ENCODE measurements around the gene PM20D2. TPM values are rescaled to one million over a fixed set of nuclear protein-coding genes. Genes with fewer than 3 reads are reported as not detected.

PM20D2 gene
- total and polyA plus RNA-seq, 2 of the 13 experiments (the other 11 are each of a cell fraction or from before 2014, with no cell fraction given), result 13.3 to 26.3 TPM

DNA sequence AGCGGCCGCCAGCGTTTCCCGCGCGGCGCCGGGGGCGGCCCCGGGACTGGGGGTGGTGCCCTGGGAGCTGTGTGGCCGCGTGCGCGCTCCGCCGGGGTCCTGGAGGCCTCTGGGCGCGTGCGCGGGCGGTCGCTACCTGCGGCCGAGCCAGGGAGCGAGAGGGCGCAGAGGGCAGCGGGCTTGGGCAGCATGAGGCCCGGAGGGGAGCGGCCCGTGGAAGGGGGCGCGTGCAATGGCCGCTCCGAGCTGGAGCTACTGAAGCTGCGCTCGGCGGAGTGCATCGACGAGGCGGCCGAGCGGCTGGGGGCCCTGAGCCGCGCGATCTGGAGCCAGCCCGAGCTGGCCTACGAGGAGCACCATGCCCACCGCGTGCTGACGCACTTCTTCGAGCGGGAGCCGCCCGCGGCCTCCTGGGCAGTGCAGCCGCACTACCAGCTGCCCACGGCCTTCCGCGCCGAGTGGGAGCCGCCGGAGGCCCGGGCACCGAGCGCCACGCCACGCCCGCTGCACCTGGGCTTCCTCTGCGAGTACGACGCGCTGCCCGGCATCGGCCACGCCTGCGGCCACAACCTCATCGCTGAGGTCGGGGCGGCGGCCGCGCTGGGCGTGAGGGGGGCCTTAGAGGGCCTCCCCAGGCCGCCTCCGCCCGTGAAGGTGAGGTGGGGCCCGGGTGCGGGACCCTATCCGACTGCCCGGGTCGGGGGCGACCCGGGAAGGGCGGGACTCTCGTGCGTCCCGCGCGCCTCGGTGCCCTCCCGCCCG is at the start of gene PM20D2 (continued):
- TF ChIP-seq, protein P1, sequence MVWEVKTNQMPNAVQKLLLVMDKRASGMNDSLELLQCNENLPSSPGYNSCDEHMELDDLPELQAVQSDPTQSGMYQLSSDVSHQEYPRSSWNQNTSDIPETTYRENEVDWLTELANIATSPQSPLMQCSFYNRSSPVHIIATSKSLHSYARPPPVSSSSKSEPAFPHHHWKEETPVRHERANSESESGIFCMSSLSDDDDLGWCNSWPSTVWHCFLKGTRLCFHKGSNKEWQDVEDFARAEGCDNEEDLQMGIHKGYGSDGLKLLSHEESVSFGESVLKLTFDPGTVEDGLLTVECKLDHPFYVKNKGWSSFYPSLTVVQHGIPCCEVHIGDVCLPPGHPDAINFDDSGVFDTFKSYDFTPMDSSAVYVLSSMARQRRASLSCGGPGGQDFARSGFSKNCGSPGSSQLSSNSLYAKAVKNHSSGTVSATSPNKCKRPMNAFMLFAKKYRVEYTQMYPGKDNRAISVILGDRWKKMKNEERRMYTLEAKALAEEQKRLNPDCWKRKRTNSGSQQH (CRISPR knock-in tag; IDR thresholded peaks at IDR 0.05; ENCODE audit: low read depth), result no peak
- no peak for TF ChIP-seq DPF2 (CRISPR knock-in tag; IDR thresholded peaks at IDR 0.05; ENCODE audit: borderline replicate concordance, low read depth)
- peak; percentile 71; the same call in 1 of the 2 replicates for TF ChIP-seq ZNF354B (CRISPR knock-in tag; IDR thresholded peaks at IDR 0.05)
- TF ChIP-seq, protein P2, sequence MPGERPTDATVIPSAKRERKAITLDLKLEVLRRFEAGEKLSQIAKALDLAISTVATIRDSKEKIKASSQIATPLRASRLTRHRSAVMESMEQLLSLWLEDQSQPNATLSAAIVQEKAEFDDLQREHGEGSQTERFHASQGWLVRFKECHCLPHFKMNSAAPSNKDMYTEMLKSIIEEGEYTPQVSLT (CRISPR knock-in tag; IDR thresholded peaks at IDR 0.05; ENCODE audit: borderline replicate concordance, low read depth), result no peak
- TF ChIP-seq, protein P3, sequence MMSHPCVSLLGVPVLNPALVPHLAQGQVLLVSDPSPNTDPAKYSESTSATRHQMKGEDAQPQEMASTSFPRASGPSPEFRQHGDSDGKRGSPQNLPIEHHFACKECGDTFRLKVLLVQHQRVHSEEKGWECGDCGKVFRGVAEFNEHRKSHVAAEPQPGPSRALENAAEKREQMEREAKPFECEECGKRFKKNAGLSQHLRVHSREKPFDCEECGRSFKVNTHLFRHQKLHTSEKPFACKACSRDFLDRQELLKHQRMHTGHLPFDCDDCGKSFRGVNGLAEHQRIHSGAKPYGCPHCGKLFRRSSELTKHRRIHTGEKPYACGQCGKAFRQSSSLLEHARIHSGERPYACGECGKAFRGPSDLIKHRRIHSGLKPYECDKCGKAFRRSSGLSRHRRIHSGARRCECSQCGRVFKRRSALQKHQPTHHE (CRISPR knock-in tag; IDR thresholded peaks at IDR 0.05; ENCODE audit: borderline replicate concordance), result peak; percentile 53; the same call in 1 of the 2 replicates
- no peak for TF ChIP-seq ZNF136 (CRISPR knock-in tag; IDR thresholded peaks at IDR 0.05; ENCODE audit: low read depth)
- TF ChIP-seq ZNF251 (CRISPR knock-in tag; IDR thresholded peaks at IDR 0.05), result no peak
- TF ChIP-seq, protein P4, sequence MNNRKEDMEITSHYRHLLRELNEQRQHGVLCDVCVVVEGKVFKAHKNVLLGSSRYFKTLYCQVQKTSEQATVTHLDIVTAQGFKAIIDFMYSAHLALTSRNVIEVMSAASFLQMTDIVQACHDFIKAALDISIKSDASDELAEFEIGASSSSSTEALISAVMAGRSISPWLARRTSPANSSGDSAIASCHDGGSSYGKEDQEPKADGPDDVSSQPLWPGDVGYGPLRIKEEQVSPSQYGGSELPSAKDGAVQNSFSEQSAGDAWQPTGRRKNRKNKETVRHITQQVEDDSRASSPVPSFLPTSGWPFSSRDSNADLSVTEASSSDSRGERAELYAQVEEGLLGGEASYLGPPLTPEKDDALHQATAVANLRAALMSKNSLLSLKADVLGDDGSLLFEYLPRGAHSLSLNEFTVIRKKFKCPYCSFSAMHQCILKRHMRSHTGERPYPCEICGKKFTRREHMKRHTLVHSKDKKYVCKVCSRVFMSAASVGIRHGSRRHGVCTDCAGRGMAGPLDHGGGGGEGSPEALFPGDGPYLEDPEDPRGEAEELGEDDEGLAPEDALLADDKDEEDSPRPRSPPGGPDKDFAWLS (CRISPR knock-in tag; IDR thresholded peaks at IDR 0.05; ENCODE audit: borderline replicate concordance), result no peak
- no peak; the same call in 1 of the 2 replicates for TF ChIP-seq ISL2 (CRISPR knock-in tag; IDR thresholded peaks at IDR 0.05)
- TF ChIP-seq CENPX (CRISPR knock-in tag; IDR thresholded peaks at IDR 0.05), result no peak
- TF ChIP-seq CBX2 (IDR thresholded peaks at IDR 0.05; ENCODE audit: low read depth, low read length), result no peak
- TF ChIP-seq CBX2 (CRISPR knock-in tag; IDR thresholded peaks at IDR 0.05; ENCODE audit: low read depth), result 0 out of 2 replicates have a peak, but pooled peaks have one; percentile 39
- no peak for TF ChIP-seq MAF1 (CRISPR knock-in tag; IDR thresholded peaks at IDR 0.05; ENCODE audit: borderline replicate concordance)
- TF ChIP-seq ZNF816 (CRISPR knock-in tag; IDR thresholded peaks at IDR 0.05; ENCODE audit: borderline replicate concordance), result 0 out of 2 replicates have a peak, but pooled peaks have one; percentile 30
- TF ChIP-seq, protein P5, sequence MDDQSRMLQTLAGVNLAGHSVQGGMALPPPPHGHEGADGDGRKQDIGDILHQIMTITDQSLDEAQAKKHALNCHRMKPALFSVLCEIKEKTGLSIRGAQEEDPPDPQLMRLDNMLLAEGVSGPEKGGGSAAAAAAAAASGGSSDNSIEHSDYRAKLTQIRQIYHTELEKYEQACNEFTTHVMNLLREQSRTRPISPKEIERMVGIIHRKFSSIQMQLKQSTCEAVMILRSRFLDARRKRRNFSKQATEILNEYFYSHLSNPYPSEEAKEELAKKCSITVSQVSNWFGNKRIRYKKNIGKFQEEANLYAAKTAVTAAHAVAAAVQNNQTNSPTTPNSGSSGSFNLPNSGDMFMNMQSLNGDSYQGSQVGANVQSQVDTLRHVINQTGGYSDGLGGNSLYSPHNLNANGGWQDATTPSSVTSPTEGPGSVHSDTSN (CRISPR knock-in tag; IDR thresholded peaks at IDR 0.05; ENCODE audit: borderline replicate concordance), result no peak; the same call in none of the 2 replicates
- TF ChIP-seq RFX5 (IDR thresholded peaks at IDR 0.05; ENCODE audit: low read depth, low read length), result no peak
- no peak for TF ChIP-seq FOXK2 (IDR thresholded peaks at IDR 0.05)
- TF ChIP-seq ZBTB38 (CRISPR knock-in tag; IDR thresholded peaks at IDR 0.05), result peak; percentile 65
- TF ChIP-seq SPEN (CRISPR knock-in tag; IDR thresholded peaks at IDR 0.05; ENCODE audit: low read depth), result peak; percentile 82
- peak; percentile 92 for TF ChIP-seq ZNF564 (CRISPR knock-in tag; IDR thresholded peaks at IDR 0.05)
- no peak for TF ChIP-seq FOXA3 (CRISPR knock-in tag; IDR thresholded peaks at IDR 0.05)
- no peak for TF ChIP-seq NFE2L2 (IDR thresholded peaks at IDR 0.05; ENCODE audit: low read length)
- TF ChIP-seq MXD4 (CRISPR knock-in tag; IDR thresholded peaks at IDR 0.05), result peak; percentile 69; the same call in 1 of the 2 replicates
- TF ChIP-seq STAG1 (CRISPR knock-in tag; IDR thresholded peaks at IDR 0.05), result no peak
- TF ChIP-seq KLF12 (CRISPR knock-in tag; IDR thresholded peaks at IDR 0.05; ENCODE audit: borderline replicate concordance), result peak; percentile 86

All from HepG2 (cell line).